GM23338 (cell line): ENCODE data around the gene CETN1. TPM values are rescaled to one million over a fixed set of nuclear protein-coding genes. Genes with fewer than 3 reads are reported as not detected.

Experiments used
- ATAC-seq: fragments of 200-7000 bp; cut with Tn5 transposase; 3 replicates; pipeline ENCODE4 v1.9.1; 2020
- DNase-seq: peaks from one replicate; pipeline ENCODE4 v3.0.0-alpha.2; 2015; ENCODE audit warnings: low spot score
- H2AFZ ChIP-seq: fragments of 200-600 bp; sonication (generic); 2 replicates; pipeline ENCODE4 v1.8.0; 2016; ENCODE audit warnings: antibody characterized with exemption, mild to moderate bottlenecking, moderate library complexity
- H3F3A ChIP-seq: fragments of 200-600 bp; sonication (generic); replicated peaks from 2 replicates; pipeline ENCODE4 v1.8.0; 2017; ENCODE audit warnings: antibody characterized with exemption, mixed run types, low read depth
- H3K27ac ChIP-seq: fragments of 200-600 bp; sonication (generic); 2 replicates; pipeline ENCODE4 v1.6.1; 2016; ENCODE audit warnings: low read depth
- H3K27me3 ChIP-seq: fragments of 200-600 bp; sonication (generic); 2 replicates; pipeline ENCODE4 v1.8.0; 2016; ENCODE audit warnings: mild to moderate bottlenecking, mixed run types, moderate library complexity; ENCODE audit not compliant: insufficient read depth
- H3K36me3 ChIP-seq: fragments of 200-600 bp; sonication (generic); 2 replicates; pipeline ENCODE4 v1.8.0; 2016; ENCODE audit warnings: mild to moderate bottlenecking; ENCODE audit not compliant: insufficient read depth
- H3K4me1 ChIP-seq: fragments of 200-600 bp; sonication (generic); 2 replicates; pipeline ENCODE4 v1.8.0; 2016; ENCODE audit warnings: mild to moderate bottlenecking, moderate library complexity; ENCODE audit not compliant: insufficient read depth
- H3K4me2 ChIP-seq: fragments of 200-600 bp; sonication (generic); 2 replicates; pipeline ENCODE4 v1.7.1; 2017; ENCODE audit warnings: mixed run types
- H3K4me3 ChIP-seq: fragments of 200-600 bp; sonication (generic); 2 replicates; pipeline ENCODE4 v1.6.1; 2016; ENCODE audit warnings: mixed run types
- H3K79me2 ChIP-seq: fragments of 200-600 bp; sonication (generic); replicated peaks from 2 replicates; pipeline ENCODE4 v1.8.0; 2017; ENCODE audit warnings: mild to moderate bottlenecking; ENCODE audit not compliant: insufficient read depth
- H3K9me2 ChIP-seq: fragments of 200-600 bp; sonication (generic); 2 replicates; pipeline ENCODE4 v1.8.0; 2017; ENCODE audit not compliant: insufficient read depth
- H4K20me1 ChIP-seq: fragments of 200-600 bp; sonication (generic); replicated peaks from 2 replicates; pipeline ENCODE4 v1.8.0; 2017; ENCODE audit warnings: mild to moderate bottlenecking; ENCODE audit not compliant: insufficient read depth
- H3K27ac Mint-ChIP-seq: 2 replicates; pipeline ENCODE4 v1.8.0; 2020; ENCODE audit warnings: inconsistent platforms, mild to moderate bottlenecking, moderate library complexity, mixed read lengths
- H3K27me3 Mint-ChIP-seq: 3 replicates; pipeline ENCODE4 v1.8.0; 2022; ENCODE audit warnings: low read depth, mild to moderate bottlenecking, moderate library complexity, mixed read lengths, inconsistent platforms; ENCODE audit not compliant: insufficient read depth, poor library complexity
- H3K36me3 Mint-ChIP-seq: 3 replicates; pipeline ENCODE4 v1.8.0; 2021; ENCODE audit warnings: low read depth, mild to moderate bottlenecking, inconsistent platforms, moderate library complexity, mixed read lengths
- H3K4me1 Mint-ChIP-seq: 3 replicates; pipeline ENCODE4 v1.8.0; 2020; ENCODE audit warnings: mild to moderate bottlenecking, inconsistent platforms, mixed read lengths
- H3K4me3 Mint-ChIP-seq: 3 replicates; pipeline ENCODE4 v1.8.0; 2021; ENCODE audit warnings: moderate library complexity, mild to moderate bottlenecking, inconsistent platforms, mixed read lengths
- H3K9me3 Mint-ChIP-seq: 3 replicates; pipeline ENCODE4 v1.8.0; 2020; ENCODE audit warnings: moderate library complexity, mild to moderate bottlenecking, inconsistent platforms, mixed read lengths
- NANOG ChIP-seq: IDR thresholded peaks from 2 replicates; pipeline ENCODE4 v1.6.1; 2016; ENCODE audit warnings: antibody characterized with exemption, borderline replicate concordance
- polyA plus RNA-seq: library from polyadenylated mRNA; unstranded; fragments of >200 nt; fragmentation: Nextera tagmentation; extraction: Ambion mirVana; gene quantifications from 2 replicates; pipeline ENCODE4 v1.2.1, GENCODE V29; 2016
- total RNA-seq: library from RNA; depleted of rRNA; stranded (reverse); fragments of >200 nt; shearing (Covaris generic); gene quantifications from 2 replicates; pipeline ENCODE4 v1.2.3, GENCODE V29; 2014
- TF ChIP-seq, protein P1 (sequence below): IDR thresholded peaks from one replicate; pipeline ENCODE4 v1.6.1; 2018; ENCODE audit warnings: antibody characterized with exemption; ENCODE audit not compliant: unreplicated experiment
- TF ChIP-seq, protein P2 (sequence below): fragments of 250-450 bp; sonication (Bioruptor Pico); IDR thresholded peaks from 2 replicates; pipeline ENCODE4 v1.5.0; 2020; ENCODE audit warnings: mild to moderate bottlenecking, moderate library complexity

CETN1 gene
- total and polyA plus RNA-seq, 2 experiments from 2014 or later: not detected

DNA sequence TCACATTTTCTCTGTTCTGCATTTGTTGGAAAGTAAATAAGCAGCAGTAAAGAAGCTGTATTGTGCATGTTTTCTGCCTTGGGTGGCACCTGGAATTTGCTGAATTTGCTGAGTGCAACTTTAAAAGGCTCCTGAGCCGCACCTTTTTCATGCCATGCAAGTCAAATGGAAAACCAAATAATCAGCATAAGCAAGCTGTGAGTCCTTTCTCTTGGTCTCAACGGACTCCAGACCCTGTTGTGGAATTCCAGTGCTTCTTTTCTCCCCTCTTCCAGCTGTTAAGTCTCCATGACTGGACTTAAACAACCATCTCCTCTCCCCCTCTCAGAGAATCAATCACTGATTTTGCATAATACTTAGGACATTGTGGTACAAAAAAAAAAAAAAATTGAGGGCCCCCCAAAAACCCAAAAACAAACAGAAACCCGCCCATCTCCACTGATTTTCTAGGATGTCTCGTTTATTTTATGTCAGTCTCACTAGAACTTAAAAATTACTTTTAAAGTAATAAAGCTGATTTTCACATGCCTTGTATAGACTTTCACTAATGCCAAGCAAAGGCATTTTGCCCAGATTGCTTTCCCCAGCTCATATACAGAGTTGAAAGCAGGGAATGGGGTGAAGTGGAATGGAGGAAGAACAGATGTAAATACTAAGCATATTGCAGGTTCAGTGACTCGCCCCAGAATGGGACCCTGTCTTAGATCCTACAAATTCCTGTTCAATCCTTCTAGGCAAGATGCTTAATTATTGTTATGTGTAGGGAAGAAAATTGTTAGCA lies 5.1 kb upstream of the CETN1 start:
- Mint-ChIP-seq H3K27ac (peak overlapping the region; percentile 91), H3K4me3 (peak overlapping the region; percentile 33), H3K9me3 (no peaks in the 10 kb centered on the region), H3K4me1 (peaks cover 60% of the 10 kb centered on the region), H3K27me3 (peaks cover 3% of the 10 kb centered on the region), H3K36me3 (no peaks in the 10 kb centered on the region)
- Histone ChIP-seq H3K79me2 (no peaks in the 10 kb centered on the region), H3K4me3 (no peak overlapping the region), H3K9me2 (peaks cover 7% of the 10 kb centered on the region; the same call in 1 of the 2 replicates), H3K27me3 (no peaks in the 10 kb centered on the region), H3F3A (no peaks in the 10 kb centered on the region), H2AFZ (no peak overlapping the region), H3K4me1 (peaks cover 43% of the 10 kb centered on the region), H3K36me3 (no peaks in the 10 kb centered on the region), H3K27ac (peak overlapping the region; percentile 85), H3K4me2 (peak overlapping the region; percentile 3), H4K20me1 (no peaks in the 10 kb centered on the region)
- peak; percentile 73 for DNase-seq
- TF ChIP-seq, protein P1, sequence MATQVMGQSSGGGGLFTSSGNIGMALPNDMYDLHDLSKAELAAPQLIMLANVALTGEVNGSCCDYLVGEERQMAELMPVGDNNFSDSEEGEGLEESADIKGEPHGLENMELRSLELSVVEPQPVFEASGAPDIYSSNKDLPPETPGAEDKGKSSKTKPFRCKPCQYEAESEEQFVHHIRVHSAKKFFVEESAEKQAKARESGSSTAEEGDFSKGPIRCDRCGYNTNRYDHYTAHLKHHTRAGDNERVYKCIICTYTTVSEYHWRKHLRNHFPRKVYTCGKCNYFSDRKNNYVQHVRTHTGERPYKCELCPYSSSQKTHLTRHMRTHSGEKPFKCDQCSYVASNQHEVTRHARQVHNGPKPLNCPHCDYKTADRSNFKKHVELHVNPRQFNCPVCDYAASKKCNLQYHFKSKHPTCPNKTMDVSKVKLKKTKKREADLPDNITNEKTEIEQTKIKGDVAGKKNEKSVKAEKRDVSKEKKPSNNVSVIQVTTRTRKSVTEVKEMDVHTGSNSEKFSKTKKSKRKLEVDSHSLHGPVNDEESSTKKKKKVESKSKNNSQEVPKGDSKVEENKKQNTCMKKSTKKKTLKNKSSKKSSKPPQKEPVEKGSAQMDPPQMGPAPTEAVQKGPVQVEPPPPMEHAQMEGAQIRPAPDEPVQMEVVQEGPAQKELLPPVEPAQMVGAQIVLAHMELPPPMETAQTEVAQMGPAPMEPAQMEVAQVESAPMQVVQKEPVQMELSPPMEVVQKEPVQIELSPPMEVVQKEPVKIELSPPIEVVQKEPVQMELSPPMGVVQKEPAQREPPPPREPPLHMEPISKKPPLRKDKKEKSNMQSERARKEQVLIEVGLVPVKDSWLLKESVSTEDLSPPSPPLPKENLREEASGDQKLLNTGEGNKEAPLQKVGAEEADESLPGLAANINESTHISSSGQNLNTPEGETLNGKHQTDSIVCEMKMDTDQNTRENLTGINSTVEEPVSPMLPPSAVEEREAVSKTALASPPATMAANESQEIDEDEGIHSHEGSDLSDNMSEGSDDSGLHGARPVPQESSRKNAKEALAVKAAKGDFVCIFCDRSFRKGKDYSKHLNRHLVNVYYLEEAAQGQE: no peak
- TF ChIP-seq, protein P2, sequence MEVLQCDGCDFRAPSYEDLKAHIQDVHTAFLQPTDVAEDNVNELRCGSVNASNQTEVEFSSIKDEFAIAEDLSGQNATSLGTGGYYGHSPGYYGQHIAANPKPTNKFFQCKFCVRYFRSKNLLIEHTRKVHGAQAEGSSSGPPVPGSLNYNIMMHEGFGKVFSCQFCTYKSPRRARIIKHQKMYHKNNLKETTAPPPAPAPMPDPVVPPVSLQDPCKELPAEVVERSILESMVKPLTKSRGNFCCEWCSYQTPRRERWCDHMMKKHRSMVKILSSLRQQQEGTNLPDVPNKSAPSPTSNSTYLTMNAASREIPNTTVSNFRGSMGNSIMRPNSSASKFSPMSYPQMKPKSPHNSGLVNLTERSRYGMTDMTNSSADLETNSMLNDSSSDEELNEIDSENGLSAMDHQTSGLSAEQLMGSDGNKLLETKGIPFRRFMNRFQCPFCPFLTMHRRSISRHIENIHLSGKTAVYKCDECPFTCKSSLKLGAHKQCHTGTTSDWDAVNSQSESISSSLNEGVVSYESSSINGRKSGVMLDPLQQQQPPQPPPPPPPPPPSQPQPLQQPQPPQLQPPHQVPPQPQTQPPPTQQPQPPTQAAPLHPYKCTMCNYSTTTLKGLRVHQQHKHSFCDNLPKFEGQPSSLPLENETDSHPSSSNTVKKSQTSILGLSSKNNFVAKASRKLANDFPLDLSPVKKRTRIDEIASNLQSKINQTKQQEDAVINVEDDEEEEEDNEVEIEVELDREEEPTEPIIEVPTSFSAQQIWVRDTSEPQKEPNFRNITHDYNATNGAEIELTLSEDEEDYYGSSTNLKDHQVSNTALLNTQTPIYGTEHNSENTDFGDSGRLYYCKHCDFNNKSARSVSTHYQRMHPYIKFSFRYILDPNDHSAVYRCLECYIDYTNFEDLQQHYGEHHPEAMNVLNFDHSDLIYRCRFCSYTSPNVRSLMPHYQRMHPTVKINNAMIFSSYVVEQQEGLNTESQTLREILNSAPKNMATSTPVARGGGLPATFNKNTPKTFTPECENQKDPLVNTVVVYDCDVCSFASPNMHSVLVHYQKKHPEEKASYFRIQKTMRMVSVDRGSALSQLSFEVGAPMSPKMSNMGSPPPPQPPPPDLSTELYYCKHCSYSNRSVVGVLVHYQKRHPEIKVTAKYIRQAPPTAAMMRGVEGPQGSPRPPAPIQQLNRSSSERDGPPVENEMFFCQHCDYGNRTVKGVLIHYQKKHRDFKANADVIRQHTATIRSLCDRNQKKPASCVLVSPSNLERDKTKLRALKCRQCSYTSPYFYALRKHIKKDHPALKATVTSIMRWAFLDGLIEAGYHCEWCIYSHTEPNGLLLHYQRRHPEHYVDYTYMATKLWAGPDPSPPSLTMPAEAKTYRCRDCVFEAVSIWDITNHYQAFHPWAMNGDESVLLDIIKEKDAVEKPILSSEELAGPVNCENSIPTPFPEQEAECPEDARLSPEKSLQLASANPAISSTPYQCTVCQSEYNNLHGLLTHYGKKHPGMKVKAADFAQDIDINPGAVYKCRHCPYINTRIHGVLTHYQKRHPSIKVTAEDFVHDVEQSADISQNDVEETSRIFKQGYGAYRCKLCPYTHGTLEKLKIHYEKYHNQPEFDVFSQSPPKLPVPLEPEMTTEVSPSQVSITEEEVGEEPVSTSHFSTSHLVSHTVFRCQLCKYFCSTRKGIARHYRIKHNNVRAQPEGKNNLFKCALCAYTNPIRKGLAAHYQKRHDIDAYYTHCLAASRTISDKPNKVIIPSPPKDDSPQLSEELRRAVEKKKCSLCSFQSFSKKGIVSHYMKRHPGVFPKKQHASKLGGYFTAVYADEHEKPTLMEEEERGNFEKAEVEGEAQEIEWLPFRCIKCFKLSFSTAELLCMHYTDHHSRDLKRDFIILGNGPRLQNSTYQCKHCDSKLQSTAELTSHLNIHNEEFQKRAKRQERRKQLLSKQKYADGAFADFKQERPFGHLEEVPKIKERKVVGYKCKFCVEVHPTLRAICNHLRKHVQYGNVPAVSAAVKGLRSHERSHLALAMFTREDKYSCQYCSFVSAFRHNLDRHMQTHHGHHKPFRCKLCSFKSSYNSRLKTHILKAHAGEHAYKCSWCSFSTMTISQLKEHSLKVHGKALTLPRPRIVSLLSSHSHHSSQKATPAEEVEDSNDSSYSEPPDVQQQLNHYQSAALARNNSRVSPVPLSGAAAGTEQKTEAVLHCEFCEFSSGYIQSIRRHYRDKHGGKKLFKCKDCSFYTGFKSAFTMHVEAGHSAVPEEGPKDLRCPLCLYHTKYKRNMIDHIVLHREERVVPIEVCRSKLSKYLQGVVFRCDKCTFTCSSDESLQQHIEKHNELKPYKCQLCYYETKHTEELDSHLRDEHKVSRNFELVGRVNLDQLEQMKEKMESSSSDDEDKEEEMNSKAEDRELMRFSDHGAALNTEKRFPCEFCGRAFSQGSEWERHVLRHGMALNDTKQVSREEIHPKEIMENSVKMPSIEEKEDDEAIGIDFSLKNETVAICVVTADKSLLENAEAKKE (CRISPR knock-in tag): peak; percentile 46; the same call in 1 of the 2 replicates
- peak; percentile 41; the same call in 1 of the 2 replicates for TF ChIP-seq NANOG
- ATAC-seq: peak; percentile 87
